SHP77 treated with DMSO at 0.1 percent for 48 hours (cell line): ENCODE results near the gene PRLH.
A peak's percentile ranks its signal among the peaks of the same experiment; 100 is the strongest.
"Not testable (repeated sequence)": the region's sequence is repeated elsewhere in the genome, so short reads cannot be mapped to it uniquely, and the experiment has no call there.

Experiments used
- DNase-seq: peaks from one replicate; lab custom pipeline; 2025; lab: John Stamatoyannopoulos, UW

Gene PRLH

DNA sequence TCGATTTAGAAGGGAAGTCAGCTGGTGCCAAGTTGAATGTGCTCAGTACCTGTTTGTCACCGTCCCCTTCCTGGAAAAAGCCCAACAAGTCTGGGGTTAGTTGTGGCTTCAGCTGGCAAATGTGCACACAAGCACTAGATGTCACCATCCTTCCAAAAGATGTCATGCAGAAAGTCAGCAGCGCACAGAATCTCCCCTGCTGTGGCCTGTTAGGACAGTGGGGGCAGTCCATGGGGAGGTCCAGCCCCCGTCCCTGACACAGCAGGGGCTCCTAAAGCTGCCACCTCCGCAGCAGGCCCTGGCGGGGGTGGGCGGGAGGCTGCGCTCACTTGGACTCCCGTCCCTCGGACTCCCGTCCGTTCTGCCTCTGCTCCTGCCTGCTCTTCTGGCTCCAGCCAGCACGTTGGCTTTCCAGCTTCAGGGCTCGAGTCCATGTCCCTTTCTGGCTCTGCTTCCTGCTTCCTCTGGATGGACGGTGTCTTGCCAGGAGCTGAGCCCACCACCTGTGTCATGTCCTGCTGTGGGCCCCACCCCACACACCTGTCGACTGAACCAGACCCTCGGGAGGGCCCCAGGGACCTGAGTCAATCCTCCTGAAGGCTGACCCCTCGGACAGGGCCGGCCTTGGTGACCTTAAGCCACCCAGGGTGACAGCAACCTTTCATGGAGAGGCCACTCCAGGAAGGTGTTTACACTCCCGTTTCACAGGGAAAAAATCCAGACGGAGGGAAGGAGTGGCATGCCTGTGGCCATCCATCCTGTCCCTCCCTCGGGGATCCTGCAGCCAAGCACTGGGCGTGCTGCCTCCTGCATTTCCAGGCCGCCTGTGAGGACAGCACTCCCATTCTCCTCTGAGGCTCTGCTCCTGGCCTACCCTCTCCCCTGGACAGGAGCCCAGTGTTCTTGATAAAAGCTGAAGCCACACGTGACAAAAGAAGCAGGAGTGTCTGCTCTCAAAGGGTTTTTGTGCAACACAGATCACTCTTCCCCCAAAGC lies 15.7 kb downstream of the PRLH start:
- DNase-seq, result peak; percentile 15

DNA sequence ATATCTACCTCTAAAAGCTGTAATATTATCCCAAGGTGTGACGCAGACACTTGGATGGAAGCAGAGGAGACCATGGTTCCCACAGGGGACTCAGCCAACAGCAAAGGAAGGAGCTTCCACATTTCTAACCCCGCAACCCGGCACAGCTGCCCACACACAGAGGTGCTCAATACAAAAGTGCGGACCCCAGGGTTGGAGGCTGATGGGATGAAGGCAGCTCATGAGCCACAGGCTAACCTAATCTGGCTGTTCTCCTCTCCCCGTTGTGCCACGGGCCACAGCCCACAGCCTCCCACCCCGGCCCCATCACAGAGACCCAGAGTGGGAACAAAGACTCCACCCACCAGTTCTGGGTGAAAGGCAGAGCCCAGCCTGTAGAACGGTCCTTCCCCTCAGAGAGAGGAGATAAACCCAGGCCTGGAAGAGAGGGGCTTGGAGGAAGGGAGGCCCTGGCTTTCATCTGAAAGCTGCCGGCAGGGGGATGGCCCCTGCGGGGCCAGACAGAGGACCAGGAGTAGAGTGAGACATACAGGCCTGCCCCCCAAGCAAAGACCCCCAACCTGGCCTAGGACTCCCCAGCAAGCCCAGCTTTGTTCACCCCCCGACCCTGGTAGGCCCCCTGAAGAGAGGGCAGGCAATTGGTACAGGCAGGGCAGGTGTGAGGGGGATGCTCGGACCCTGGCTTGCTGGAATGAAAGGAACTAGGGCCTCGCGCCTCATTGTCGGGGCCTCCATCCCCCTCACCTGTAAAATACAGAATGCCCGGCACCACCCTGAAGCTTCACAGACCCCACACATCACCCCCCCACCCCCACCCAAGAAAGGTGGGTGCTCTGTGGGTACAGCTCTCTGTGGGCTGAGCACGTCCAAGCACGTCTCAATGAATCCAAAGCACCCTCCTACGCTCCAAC lies 17.3 kb downstream of the PRLH start:
- no peak for DNase-seq

DNA sequence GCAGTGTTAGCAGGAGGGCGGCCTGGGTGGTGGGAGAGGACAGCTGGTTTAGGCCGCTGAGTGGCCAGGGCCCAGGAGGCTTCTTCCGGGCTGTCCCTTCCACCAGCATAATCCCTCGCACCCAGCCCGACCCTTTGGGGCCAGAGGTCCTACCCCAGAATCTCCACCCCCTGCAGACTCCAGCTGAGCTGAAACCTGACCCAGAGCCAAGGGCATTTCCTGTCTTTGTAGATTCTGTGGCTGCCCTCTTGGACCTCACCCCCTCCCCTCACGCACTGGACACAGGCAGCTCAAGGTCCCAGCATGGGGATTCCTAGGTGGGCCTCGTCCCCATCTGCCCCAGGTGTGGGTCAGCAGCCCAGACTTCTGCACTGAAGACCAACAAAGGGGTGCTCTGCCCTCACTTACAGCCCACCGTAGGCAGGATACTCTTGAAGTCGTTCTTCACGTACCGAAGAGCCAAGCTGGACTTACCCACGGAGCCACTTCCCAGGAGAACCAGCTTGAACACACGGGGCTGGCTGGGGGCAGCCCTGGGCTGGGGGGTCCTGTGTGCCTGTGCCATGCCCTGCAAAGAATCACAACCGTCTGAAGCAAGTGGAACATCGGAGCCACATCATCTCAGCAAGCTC lies 19.3 kb downstream of the PRLH start:
- no peak for DNase-seq

DNA sequence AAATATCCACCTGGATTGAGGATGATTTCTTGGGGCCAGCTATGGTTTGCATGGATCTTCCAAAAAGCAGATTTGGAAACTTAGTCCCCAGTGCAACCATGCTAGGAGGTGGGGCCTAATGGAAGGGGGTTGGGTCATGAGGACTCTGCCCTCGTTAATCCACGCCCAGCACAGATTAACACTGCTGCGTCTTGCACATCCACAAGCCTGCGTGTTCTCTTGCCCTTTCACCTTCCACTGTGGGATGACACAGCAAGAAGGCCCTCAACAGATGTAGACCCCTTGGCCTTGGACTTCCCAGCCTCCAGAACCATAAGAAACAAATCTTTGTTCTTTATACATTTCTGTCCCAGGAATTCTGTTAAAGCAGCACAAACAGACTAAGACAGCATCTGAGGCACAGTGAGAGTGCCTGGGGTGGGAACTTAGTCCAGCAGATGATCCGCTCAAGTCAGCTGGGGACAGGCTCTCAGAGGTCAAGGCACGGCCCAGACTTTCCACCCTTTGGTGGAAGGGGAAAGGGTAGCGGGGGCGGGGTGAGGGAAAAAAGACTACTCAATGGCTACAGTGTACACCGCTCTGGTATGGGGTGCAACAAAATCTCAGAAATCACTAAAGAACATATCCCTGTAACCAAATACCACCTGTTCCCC lies 21.8 kb downstream of the PRLH start:
- no peak for DNase-seq

DNA sequence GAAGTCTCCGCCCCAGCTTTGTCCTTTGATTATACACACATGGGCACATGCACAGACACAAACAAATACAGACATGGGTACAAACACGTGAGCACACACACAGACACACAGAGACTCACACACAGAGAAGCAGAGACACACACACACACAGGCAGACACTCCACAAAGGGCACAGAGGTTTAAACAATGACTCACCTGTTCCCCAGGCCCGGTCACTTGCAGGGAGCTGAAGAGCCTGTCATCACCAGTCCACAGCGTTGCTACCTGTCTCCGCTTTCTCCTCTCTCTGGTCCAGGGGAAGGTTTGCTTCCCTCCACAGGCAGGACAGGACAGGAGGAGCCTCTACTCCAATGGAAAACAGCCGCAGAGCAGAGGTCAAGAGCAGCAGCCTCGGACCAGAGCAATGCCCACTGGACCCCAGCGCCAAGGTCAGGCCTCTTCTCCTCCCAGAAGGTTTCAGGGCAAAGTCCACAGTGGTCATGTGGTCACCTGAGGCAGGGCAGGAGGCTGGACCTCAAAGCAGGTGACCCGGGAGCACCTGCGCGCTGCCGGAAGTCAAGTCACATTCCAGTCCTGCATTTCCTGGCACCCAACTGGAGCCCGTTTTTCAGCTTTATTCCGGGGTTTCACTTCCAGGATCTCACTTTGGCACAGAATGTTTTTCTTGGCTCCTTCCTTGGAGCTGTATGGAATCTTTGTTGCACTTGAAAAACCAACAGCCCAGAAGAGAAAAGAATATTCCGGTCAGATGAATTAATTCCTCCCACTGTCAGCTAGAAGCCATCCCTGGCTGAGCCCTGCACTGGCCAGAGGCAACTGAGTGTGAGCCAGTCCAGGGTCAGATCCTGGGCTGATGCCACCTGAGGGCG lies 24.1 kb downstream of the PRLH start, which contains the start of gene RAB17:
TSS of gene RAB17 (minus strand) at position 463 of the 869 bp plus-strand sequence. CDS start 4,580 bp downstream, outside the sequence.
- DNase-seq, result peak; percentile 18

DNA sequence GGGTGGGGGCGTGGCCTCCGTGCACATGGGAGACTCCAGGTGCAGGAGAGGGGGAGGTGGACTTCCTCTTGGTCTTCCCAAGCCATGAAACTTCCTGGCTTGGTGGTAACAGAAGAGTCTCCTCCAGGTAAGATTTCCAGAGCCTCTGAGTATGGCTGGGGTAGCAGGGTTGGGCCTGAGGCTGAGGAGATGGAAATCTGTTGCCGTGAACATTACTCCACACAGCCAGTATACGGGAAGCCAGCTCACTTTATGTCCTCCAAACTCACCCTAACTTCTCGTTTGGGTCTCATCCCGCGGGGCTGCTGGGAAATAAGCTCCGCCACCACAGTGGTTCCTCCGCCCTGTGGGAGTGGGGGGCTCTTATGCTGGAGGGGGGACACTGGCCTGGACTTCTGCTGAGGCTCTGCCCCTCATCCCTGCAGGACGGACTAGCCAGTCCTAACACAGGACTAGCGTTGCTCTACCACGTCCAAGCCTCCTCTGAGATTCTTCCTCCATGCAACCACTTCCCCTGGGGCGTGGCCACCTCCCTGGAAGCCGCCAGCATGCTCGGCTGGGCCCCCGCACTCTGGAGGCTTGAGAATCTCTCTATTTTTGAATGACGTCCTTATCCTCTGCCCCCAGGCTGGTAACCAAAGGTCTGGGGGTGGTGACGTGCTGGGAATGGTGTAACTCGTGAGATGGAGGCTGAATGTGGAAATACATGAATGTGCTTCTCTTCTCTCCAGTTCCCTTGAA lies 24.9 kb downstream of the PRLH start:
- no peak for DNase-seq

DNA sequence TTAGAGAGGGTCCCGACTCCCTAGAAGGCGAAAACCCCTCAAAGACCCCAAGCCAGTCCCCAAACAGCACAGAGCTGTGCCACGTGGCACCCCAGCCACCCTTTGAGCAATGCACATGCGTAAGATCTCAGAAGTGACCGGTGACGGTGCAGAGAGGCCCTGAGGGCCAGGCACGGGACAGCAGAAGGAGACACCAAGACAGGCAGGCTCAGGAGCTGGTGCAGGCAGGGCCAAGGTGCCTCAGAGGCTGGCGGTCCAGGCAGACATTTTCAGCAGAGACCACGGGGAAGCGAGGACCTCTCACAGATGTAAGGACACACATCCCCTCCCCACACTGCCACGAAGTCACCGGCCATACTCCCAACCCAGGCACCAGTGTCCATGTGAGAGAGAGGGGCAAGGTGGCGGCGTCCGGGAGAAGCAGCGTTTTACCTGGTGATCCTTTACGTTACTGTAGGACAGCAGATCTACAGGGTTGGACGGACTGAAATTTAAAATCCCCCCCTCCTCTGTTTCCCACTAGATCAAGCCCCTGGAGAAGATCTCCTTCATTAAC lies 26.1 kb downstream of the PRLH start:
- DNase-seq, result no peak

DNA sequence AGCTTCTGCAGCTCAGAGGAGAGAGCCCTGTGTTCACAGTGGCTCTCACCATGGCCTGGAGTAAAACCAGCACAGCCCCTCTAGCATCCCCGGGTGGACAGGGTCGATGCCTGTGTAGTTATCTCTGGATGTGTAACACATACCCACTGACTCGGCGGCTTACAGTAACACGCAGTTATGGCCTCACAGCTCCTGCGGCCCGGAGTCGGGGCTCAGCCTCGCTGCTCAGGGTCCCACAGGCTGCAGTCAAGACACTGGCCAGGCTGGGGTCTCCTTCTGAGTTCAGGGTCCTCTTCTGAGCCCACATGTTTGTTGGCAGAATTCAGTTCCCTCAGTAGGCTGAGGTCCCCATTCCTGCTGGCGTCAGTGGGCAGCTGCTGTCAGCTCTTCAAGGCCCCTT lies 26.7 kb downstream of the PRLH start:
- DNase-seq, result no peak

DNA sequence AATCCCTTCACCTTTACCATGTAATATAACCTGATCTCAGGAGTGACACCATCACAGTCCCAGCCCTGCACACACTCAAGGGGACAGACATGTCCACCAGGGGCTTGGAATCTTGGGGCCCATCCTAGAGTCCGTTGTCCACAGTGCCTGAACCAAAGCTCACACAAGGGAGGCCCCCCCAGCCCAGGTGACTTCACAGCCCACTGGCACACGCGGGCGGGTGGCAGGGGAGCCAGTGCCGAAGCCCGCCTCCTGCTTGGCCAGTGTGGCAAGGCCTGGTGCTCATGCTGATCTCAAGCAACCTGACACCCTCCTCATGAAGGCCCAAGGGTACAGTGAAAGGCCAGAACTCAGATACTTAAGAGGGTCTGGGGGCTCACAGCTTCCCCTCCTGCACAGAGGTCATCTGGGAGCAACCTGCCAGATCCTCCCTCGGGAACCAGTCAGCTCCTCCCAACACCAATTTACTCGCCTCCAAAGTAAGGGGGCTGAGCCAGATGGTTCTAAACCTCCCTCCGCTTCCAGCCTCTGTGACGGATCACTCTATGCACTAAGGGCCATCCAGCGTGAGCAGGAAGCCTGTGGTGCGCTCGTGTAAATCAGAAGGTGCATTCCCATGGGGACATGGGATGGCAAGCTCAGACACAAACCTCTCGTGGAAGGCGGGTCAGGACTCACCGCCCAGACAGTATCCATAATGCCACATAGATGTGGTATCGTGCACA lies 27.4 kb downstream of the PRLH start:
- no peak for DNase-seq

DNA sequence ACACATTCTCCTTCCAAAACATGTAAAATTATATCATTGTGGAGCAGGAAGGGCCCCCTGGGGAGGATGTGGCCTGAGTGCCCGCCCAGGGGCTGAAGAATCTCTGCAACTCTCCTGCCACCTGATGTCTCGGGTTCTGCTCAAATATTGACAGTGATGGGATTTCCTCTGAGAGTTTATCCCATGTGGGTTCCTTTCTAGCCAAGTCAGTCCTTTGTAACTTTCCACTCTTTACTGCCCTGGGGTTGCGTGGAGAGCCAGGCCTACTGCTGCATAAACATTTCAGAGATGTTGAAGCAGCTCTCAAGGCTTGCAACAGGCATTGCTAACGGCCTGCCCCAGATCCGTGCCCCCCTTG lies 28.1 kb downstream of the PRLH start:
- DNase-seq, result no peak

DNA sequence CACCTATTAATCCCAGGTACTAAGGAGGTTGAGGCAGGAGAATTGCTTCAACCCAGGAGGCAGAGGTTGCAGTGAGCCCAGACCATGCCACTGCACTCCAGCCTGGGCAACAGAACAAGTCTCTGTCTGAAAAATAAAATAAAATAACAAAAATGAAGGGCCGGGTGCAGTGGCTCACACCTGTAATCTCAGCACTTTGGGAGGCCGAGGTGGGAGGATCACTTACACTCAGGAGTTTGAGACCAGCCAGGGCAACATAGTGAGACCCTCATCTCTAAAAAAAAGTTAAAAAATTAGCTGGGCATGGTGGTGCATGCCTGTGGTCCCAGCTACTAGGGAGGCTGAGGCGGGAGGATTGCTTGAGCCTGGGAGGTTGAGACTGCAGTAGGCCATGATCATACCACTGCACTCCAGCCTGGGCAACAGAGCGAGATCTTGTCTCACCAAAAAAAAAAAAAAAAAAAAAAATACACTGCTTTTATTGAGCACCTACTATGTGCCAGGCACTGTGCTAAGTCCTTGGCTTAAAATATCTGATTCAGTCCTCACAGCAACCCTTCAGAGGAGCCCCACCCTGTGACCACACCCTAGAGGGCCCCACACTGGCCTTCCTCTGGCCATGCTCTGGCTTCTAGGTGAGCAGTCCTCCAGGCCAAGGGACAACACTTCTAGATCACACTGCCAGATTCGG lies 29.6 kb downstream of the PRLH start:
- DNase-seq, result not testable (repeated sequence)

DNA sequence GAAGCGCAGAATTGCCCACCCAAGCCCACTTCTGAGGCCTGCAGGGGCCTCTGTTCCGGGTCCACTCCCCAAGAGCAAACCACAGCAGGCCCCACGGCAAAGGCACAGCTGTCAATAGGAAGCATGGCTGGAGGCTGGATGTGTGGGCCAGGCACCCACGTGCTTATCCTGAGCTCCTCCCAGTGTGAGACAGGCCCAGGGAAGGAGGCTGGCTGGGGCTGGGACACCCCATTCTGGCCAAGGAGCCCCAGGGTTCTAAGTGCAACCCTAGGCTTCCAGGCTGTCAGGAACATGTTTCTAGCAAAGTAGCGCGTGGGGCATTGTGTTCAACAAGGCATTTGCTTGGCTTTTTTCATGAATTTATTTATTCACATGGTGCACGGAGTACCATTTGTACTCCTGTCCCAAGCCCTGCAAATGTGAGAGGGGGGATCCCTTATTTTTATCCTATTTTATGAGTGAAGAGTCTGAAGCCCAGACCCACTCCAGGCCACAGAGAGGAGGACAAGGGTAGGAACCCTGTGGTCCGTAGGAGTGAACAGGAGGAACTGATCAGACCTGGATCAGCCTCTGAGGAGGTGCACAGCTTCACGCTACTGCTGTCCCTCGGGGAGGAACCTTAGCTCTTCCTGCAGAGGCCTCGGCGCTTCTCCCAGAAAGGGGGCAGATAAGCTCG lies 30.3 kb downstream of the PRLH start:
- no peak for DNase-seq

DNA sequence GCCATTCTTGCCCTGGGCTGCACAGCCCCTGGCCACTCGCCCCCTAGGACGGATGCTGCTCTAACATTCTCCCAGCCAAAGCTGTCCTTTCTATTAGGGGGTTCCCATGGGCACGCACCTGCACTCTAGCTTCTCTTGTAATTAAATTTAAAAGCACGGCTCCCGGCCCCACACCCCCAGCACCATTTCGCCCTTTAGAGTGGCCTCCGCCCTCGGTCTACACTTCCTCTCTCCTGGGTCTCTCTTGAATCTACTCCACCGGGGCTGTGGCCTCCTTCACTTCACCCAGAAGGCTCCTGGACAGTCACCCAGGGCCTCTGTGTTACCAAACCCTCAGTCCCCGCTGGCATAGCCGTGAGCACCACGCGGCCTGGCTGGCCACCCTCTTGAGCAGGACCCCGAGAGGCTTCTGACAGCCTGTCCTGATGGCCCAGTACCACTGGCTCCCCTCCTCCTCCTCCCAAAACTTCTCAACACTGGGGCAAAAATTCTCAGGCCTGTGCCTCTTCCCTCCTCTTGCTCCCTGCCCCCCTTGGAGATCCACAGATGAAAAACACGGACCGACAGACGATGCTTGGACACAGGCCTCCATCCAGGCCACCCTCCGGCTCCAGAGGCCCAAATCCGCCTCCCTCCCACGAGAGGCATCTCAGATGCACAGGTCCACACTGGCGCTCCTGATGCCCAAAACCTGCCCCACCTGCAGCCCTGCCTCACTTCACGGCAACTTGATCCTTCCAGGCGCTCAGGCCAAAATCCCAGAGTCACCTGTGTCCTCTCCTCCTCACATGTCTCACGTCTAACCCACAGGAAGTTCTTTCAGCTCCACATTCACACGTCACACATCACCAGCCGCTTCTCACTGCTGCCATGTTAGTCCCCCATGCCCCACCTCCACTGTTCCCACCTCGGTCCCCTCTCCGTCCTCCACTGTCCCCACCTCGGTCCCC lies 31.1 kb downstream of the PRLH start:
- DNase-seq, result no peak

DNA sequence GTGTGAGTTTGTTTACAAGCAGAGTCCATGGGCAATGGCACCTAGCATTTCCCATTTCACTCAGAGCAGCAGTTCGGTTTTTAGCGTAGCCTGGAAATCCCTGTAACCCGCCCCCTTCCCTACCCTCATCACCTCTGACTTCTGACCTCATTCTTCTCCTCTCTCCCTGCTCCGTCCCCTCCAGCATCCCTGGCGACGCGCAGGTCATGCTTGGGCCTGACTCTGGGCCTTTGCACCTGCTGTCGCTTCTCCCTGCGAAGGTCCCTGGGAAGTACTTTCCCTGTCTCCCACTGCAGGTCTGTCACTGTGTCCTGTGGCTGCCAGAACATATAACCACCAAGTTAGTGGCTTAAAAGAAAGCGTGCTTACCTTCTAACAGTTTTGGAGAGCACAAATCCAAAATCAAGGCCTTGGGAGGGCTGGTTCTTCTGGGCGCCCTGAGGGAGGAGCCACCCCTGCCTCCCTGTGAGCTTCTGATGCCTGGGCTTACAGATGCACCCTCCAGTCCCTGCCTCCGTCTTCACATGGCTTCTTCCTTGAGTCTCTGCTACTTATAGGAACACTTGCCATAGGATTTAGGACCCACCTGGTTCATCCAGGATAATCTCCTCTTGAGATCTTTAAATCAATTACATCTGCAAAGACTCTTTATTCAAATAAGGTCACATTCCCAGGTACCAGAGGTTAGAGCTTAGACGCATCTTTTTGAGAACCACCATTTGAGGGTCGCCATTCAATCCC lies 32.3 kb downstream of the PRLH start:
- DNase-seq, result no peak

DNA sequence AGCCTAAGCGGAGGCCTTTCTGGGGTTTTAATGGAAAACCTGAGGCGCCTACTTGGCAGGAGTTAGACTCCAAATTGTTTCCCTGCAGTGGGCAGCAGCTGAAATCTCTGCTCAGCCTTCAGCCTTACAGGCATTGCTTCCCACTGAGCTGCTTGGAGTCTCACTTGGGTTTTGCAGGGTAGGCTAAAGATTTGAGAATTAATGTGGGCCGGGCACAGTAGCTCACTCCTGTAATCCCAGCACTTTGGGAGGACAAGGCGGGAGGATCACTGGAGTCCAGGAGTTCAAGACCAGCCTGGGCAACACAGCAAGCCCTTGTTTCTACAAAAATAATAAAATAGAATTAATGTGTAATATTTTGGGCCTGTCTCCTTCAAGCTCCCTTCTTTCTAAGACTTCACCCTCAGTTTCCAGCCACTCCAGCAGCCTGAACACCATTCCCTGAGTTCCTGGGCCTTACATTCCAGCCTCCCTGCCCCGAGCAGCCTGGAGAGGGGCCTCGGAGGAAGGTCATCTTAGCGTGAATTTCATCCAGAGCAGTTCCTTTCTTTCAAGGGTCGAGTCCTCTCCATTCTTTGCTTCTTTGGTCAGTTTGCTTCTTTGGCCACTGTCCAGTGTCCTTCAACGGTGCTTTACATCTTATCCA lies 33.2 kb downstream of the PRLH start:
- DNase-seq, result no peak
